Vagina (tissue), 2 donors: ENCODE results near the gene ASRGL1. TPM values are rescaled to one million over a fixed set of nuclear protein-coding genes. Genes with fewer than 3 reads are reported as not detected.

ENCODE experiments used
- DNase-seq, 2 donors: peaks; one replicate each; pipeline ENCODE4 v3.0.0-alpha.2; 2017; ENCODE audit errors: extremely low spot score in 2 of 2
- H3K27ac ChIP-seq: fragments of 200-600 bp; sonication (generic); one replicate; pipeline ENCODE4 v1.5.1; 2019
- H3K27me3 ChIP-seq: fragments of 200-600 bp; sonication (generic); one replicate; pipeline ENCODE4 v1.5.1; 2019
- H3K36me3 ChIP-seq, 2 donors: fragments of 200-600 bp; sonication (generic); one replicate each; pipeline ENCODE4 v1.5.1; 2017 to 2019
- H3K4me1 ChIP-seq: fragments of 200-600 bp; sonication (generic); one replicate; pipeline ENCODE4 v1.5.1; 2019
- H3K4me3 ChIP-seq, 2 donors: fragments of 200-600 bp; sonication (generic); 1 replicate in 1 of 2; 2 replicates in 1 of 2; pipeline ENCODE4 v1.5.1; 2016 to 2019
- H3K9me3 ChIP-seq: fragments of 200-600 bp; sonication (generic); one replicate; pipeline ENCODE4 v1.5.1; 2019
- POLR2A ChIP-seq, 2 donors: fragments of 450-650 bp; IDR thresholded peaks; one replicate each; pipeline ENCODE4 v1.6.1; 2017; ENCODE audit warnings: antibody characterized with exemption in 2 of 2, mild to moderate bottlenecking in 2 of 2, moderate library complexity in 2 of 2
- POLR2AphosphoS5 ChIP-seq, 2 donors: sonication (generic); formaldehyde crosslinking; IDR thresholded peaks; one replicate each; pipeline ENCODE4 v1.9.0; 2017; ENCODE audit warnings: antibody characterized with exemption in 2 of 2, mild to moderate bottlenecking in 2 of 2, low read depth in 1 of 2; ENCODE audit not compliant: insufficient read depth in 1 of 2
- intact Hi-C: fragments of 100-400 bp; cut with DNase I; formaldehyde crosslinking; loops from one replicate; pipeline ENCODE4 v1.15.1; 2023
- total RNA-seq: library from RNA; depleted of rRNA; stranded (reverse); fragments of >200 nt; gene quantifications from one replicate; pipeline ENCODE4 v1.2.3, GENCODE V29; 2016
- TF ChIP-seq, protein P1 (sequence below), 3 experiments: fragments of 450-650 bp in 2 of 3; fragments of 200-600 bp in 1 of 3; sonication (generic) in 1 of 3; IDR thresholded peaks; one replicate each; pipeline ENCODE4 v1.5.1; 2017 to 2019; ENCODE audit warnings: antibody characterized with exemption in 3 of 3, mild to moderate bottlenecking in 2 of 3, moderate library complexity in 2 of 3

The ASRGL1 gene
- total RNA-seq, 1 donor from 2014 or later = 5.6 TPM

DNA sequence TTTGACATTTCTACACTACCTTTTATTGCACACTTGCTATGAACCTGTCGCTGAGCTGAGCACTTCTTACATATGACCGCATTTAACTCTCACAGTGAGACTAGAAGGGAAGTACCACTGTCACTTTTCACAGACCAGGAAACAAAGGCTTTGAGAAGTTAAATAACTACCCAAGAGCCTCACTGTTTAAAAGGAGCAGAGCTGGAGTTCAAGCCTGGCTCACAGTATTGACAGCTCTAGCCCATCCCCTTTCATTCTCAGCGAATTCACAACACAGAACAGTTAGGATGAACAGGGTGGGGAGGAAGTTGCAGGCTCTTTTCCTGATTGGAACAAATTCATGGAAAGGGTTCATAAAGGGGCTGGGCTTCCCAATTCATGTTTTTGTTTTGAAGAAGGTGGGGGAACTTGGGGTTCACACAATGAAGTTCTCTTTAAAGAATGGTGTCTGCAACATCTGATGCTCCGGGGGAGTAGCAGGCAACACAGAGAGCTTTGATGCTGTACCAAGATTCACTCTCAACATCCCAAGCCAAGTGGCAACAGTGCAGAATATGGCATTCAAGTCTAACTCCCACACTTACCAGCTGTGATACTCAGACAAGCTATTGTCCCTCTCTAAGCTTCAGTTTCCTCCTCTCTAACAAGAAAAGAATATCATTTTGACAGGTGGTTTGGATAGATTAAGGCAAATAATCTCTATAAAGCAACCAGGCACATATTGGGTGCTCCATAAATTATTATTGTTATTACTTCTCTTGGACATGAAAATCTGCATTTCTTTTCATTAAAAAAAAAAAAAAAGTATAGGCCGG, 98.8 kb downstream of the ASRGL1 start:
- H3K27me3 ChIP-seq = no peaks in the 10 kb centered on the region
- H3K4me1 ChIP-seq = peaks cover 47% of the 10 kb centered on the region
- TF ChIP-seq POLR2AphosphoS5 (IDR thresholded peaks at IDR 0.05; ENCODE audit: insufficient read depth in 1 of 2, low read depth in 1 of 2) (peak in 1 of 2 donors; percentile 16), POLR2A (IDR thresholded peaks at IDR 0.05) (no peak)
- intact Hi-C loops = no loop called here
- no peak overlapping the region for H3K4me3 ChIP-seq
- no peaks in the 10 kb centered on the region for H3K9me3 ChIP-seq
- H3K27ac ChIP-seq = peak overlapping the region; percentile 60
- no peak for DNase-seq
- H3K36me3 ChIP-seq = no peaks in the 10 kb centered on the region

- Histone ChIP-seq H3K4me1 (peaks cover 36% of the 10 kb centered on the region), H3K27me3 (no peaks in the 10 kb centered on the region), H3K36me3 (no peaks in the 10 kb centered on the region), H3K4me3 (no peak overlapping the region), H3K9me3 (no peaks in the 10 kb centered on the region), H3K27ac (no peak overlapping the region)
- TF ChIP-seq, protein P1, sequence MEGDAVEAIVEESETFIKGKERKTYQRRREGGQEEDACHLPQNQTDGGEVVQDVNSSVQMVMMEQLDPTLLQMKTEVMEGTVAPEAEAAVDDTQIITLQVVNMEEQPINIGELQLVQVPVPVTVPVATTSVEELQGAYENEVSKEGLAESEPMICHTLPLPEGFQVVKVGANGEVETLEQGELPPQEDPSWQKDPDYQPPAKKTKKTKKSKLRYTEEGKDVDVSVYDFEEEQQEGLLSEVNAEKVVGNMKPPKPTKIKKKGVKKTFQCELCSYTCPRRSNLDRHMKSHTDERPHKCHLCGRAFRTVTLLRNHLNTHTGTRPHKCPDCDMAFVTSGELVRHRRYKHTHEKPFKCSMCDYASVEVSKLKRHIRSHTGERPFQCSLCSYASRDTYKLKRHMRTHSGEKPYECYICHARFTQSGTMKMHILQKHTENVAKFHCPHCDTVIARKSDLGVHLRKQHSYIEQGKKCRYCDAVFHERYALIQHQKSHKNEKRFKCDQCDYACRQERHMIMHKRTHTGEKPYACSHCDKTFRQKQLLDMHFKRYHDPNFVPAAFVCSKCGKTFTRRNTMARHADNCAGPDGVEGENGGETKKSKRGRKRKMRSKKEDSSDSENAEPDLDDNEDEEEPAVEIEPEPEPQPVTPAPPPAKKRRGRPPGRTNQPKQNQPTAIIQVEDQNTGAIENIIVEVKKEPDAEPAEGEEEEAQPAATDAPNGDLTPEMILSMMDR (IDR thresholded peaks at IDR 0.05) = no peak
- TF ChIP-seq POLR2AphosphoS5 (IDR thresholded peaks at IDR 0.05; ENCODE audit: insufficient read depth in 1 of 2, low read depth in 1 of 2) (no peak), POLR2A (IDR thresholded peaks at IDR 0.05) (no peak)
- DNase-seq = no peak
- intact Hi-C loops = no loop called here
These were observed 100.4 kb downstream of the ASRGL1 start for GRCh38 chr11:62437616-62438015.

- no peak overlapping the region for H3K4me3 ChIP-seq
- H3K36me3 ChIP-seq = no peaks in the 10 kb centered on the region
- no peak for DNase-seq
- TF ChIP-seq POLR2A (IDR thresholded peaks at IDR 0.05) = no peak
- TF ChIP-seq, protein P1 (IDR thresholded peaks at IDR 0.05) = no peak
- TF ChIP-seq POLR2AphosphoS5 (IDR thresholded peaks at IDR 0.05; ENCODE audit: insufficient read depth in 1 of 2, low read depth in 1 of 2) = no peak
- intact Hi-C loops = no loop called here
- H3K27me3 ChIP-seq = no peaks in the 10 kb centered on the region
- no peaks in the 10 kb centered on the region for H3K9me3 ChIP-seq
- H3K4me1 ChIP-seq = peaks cover 44% of the 10 kb centered on the region
- H3K27ac ChIP-seq = no peak overlapping the region
These were observed 101.4 kb downstream of the ASRGL1 start for GRCh38 chr11:62438641-62439040.

DNA sequence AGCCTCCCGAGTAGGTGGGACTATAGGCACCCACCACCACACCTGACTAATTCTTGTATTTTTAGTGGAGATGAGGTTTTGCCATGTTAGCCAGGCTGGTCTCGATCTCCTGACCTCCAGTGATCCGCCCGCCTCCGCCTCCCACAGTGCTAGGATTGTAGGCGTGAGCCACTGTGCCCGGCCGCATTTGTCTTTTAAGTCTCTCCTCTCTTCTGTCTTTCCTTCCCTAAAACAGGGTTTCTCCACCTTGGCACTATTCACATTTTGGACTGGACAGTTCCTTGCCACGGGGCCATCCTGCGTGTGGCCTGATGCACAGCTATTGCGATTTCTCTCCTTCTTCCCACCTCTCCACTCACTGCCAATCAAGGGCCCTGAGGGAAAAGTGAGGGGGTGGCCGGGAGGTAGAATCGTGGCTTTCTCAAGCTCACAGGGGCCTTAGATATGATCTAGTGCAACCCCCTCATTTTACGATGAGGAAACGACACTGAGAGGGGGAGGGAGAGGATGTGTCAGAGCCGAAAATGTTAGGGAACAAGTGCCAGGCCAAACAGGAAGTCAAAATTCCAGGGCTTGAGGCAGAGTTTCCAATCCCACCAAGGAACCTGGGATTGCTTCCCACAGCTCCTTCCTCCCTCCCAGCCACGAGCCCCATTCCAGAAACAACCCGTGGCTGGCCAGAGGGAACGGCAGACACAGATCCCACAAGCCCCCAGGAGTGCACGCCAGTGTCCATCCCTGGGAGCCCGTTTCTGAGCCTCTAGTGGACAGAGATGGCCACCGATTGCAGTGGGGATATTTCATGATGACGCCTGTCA, 102.7 kb downstream of the ASRGL1 start:
- peaks cover 49% of the 10 kb centered on the region for H3K4me1 ChIP-seq
- H3K27me3 ChIP-seq = no peaks in the 10 kb centered on the region
- no peak overlapping the region for H3K4me3 ChIP-seq
- TF ChIP-seq, protein P1 (IDR thresholded peaks at IDR 0.05) = no peak
- TF ChIP-seq POLR2AphosphoS5 (IDR thresholded peaks at IDR 0.05; ENCODE audit: insufficient read depth in 1 of 2, low read depth in 1 of 2) = peak; percentile 13 to 54
- H3K36me3 ChIP-seq = no peaks in the 10 kb centered on the region
- no peaks in the 10 kb centered on the region for H3K9me3 ChIP-seq
- peak overlapping the region; percentile 77 for H3K27ac ChIP-seq
- DNase-seq = no peak
- intact Hi-C loops = no loop called here

Other genes starting within 250 kb of the ASRGL1 start
- gene INCENP, start 213.4 kb upstream of the ASRGL1 start, total RNA-seq = 39.0 TPM
- not detected for gene SCGB1D1, start 147.2 kb upstream of the ASRGL1 start, total RNA-seq
- gene SCGB2A1, start 128.8 kb upstream of the ASRGL1 start, total RNA-seq = not detected
- gene SCGB1D2, start 95.2 kb upstream of the ASRGL1 start, total RNA-seq = not detected
- not detected for gene SCGB2A2, start 67.3 kb upstream of the ASRGL1 start, total RNA-seq
- gene SCGB1D4, start 38.4 kb upstream of the ASRGL1 start, total RNA-seq = not detected
- not detected for gene SCGB1A1, start 81.6 kb downstream of the ASRGL1 start, total RNA-seq
- gene AHNAK, start 209.4 kb downstream of the ASRGL1 start, total RNA-seq = 828 TPM
- gene EEF1G, start 236.4 kb downstream of the ASRGL1 start, total RNA-seq = 1,183 TPM